OCI-LY7 (cell line): Measurements from ENCODE around the gene CEP112. TPM values are rescaled to one million over a fixed set of nuclear protein-coding genes. Genes with fewer than 3 reads are reported as not detected.

ENCODE experiments used
- BruUV-seq: library from RNA; stranded (reverse); fragments of 400-500 nt; replicated peaks from 2 replicates; lab custom pipeline; 2021; lab: Mats Ljungman, UMichigan
- CTCF ChIA-PET: fragments of 300-600 bp; sonication (Branson Sonifier 250); formaldehyde crosslinking; loops from one replicate; lab custom pipeline; 2022; ENCODE audit warnings: antibody characterized with exemption; ENCODE audit not compliant: unreplicated experiment; lab: Charles Lee
- POLR2A ChIA-PET: fragments of 300-600 bp; sonication (Branson Sonifier 250); formaldehyde crosslinking; loops from one replicate; lab custom pipeline; 2022; ENCODE audit warnings: antibody characterized with exemption; lab: Charles Lee
- DNase-seq: peaks from one replicate; pipeline ENCODE4 v3.0.0-alpha.2; 2015; ENCODE audit warnings: low spot score
- H2AFZ ChIP-seq: fragments of 200-600 bp; sonication (generic), shearing (Covaris generic); 2 replicates; pipeline ENCODE4 v1.6.1; 2014; ENCODE audit warnings: mild to moderate bottlenecking, antibody characterized with exemption, low read length, moderate library complexity
- H3K27ac ChIP-seq: fragments of 200-600 bp; sonication (generic); 2 replicates; pipeline ENCODE4 v1.5.1; 2014; ENCODE audit warnings: mixed run types, low read depth, mild to moderate bottlenecking, moderate library complexity, low read length, inconsistent platforms; ENCODE audit not compliant: poor library complexity, severe bottlenecking
- H3K36me3 ChIP-seq: fragments of 200-600 bp; sonication (generic); 2 replicates; pipeline ENCODE4 v1.6.1; 2014; ENCODE audit warnings: mild to moderate bottlenecking, antibody characterized with exemption, low read length, moderate library complexity, mixed read lengths; ENCODE audit not compliant: insufficient read depth
- H3K4me1 ChIP-seq: fragments of 200-600 bp; sonication (generic); 2 replicates; pipeline ENCODE4 v1.5.1; 2014; ENCODE audit warnings: mild to moderate bottlenecking, low read length; ENCODE audit not compliant: insufficient read depth, poor library complexity, severe bottlenecking
- H3K4me2 ChIP-seq: fragments of 200-600 bp; sonication (generic); 2 replicates; pipeline ENCODE4 v1.6.1; 2014; ENCODE audit warnings: mild to moderate bottlenecking, low read length
- H3K4me3 ChIP-seq: fragments of 200-600 bp; sonication (generic); 2 replicates; pipeline ENCODE4 v1.5.1; 2014; ENCODE audit warnings: mild to moderate bottlenecking, low read depth, low read length; ENCODE audit not compliant: poor library complexity, severe bottlenecking
- H3K79me2 ChIP-seq: fragments of 200-600 bp; sonication (generic); 2 replicates; pipeline ENCODE4 v1.6.1; 2016; ENCODE audit warnings: low read depth, mild to moderate bottlenecking, low read length, moderate library complexity, mixed read lengths; ENCODE audit not compliant: insufficient read depth
- H3K9me2 ChIP-seq: fragments of 200-600 bp; sonication (generic); 2 replicates; pipeline ENCODE4 v1.6.1; 2016; ENCODE audit warnings: mild to moderate bottlenecking, low read length, mixed read lengths; ENCODE audit not compliant: insufficient read depth
- H3K9me3 ChIP-seq: fragments of 200-600 bp; sonication (generic); 2 replicates; pipeline ENCODE4 v1.6.1; 2014; ENCODE audit warnings: mild to moderate bottlenecking, mixed run types, low read length, mixed read lengths
- H4K20me1 ChIP-seq: fragments of 200-600 bp; sonication (generic); 2 replicates; pipeline ENCODE4 v1.6.1; 2014; ENCODE audit warnings: mild to moderate bottlenecking, antibody characterized with exemption, low read length, moderate library complexity, mixed read lengths; ENCODE audit not compliant: insufficient read depth
- EZH2phosphoT487 ChIP-seq: fragments of 200-600 bp; sonication (generic); IDR thresholded peaks from 2 replicates; pipeline ENCODE4 v1.6.1; 2018; ENCODE audit warnings: low read depth, borderline replicate concordance, mild to moderate bottlenecking, mixed run types, antibody characterized with exemption, low read length, moderate library complexity, mixed read lengths
- intact Hi-C: fragments of 100-400 bp; cut with micrococcal nuclease; formaldehyde crosslinking; loops from one replicate; pipeline ENCODE4 v1.10.0; 2022; ENCODE audit not compliant: unreplicated experiment
- total RNA-seq, 2 experiments: library from RNA; depleted of rRNA in 1 of 2; stranded (reverse); fragments of >200 nt in 1 of 2; shearing (Covaris generic) in 1 of 2; gene quantifications; 2 replicates each; pipeline ENCODE4 v1.2.3, GENCODE V29; 2014 to 2022
- TF ChIP-seq, protein P1 (sequence below): fragments of 200-600 bp; sonication (generic); conservative IDR thresholded peaks from 2 replicates; pipeline ENCODE4 v1.5.1; 2014; ENCODE audit warnings: mild to moderate bottlenecking, antibody characterized with exemption, low read length, moderate library complexity, mixed read lengths

CEP112 gene
- total RNA-seq, 2 experiments from 2014 or later: 2.7 to 6.9 TPM

DNA sequence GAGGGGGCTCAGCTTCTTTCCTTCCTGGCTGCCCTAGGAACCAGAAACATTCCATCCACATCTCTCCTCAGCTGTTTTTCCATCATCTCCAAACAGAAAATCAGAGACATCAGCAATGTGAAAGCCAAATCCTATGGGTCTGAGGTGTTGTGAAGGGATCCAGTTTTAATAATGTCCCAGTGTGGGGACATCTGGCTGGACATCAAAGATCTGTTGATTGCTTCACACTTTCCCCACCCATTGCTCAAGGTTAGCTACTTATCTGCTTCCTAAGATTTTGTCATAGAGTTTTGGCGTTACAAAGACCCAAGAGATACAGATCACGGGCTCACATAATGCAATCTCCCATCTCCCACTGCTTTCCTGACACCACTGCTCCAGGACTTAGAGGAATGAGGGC, 582.6 kb downstream of the CEP112 start:
- Histone ChIP-seq H3K4me3 (no peak overlapping the region), H4K20me1 (no peaks in the 10 kb centered on the region), H3K36me3 (no peaks in the 10 kb centered on the region), H3K79me2 (no peaks in the 10 kb centered on the region), H3K9me2 (no peaks in the 10 kb centered on the region), H3K27ac (no peak overlapping the region), H3K4me2 (no peak overlapping the region), H3K9me3 (no peaks in the 10 kb centered on the region), H2AFZ (no peak overlapping the region), H3K4me1 (no peaks in the 10 kb centered on the region)
- ChIA-PET CTCF (interaction anchor here (1.2 kb wide), 1 partner anchor 314 kb away, joined by 3 read pairs; no protein-coding TSS in a partner anchor), POLR2A (no interaction called here)
- no TSS peak for BruUV-seq
- intact Hi-C loops: no loop called here
- TF ChIP-seq, protein P1, sequence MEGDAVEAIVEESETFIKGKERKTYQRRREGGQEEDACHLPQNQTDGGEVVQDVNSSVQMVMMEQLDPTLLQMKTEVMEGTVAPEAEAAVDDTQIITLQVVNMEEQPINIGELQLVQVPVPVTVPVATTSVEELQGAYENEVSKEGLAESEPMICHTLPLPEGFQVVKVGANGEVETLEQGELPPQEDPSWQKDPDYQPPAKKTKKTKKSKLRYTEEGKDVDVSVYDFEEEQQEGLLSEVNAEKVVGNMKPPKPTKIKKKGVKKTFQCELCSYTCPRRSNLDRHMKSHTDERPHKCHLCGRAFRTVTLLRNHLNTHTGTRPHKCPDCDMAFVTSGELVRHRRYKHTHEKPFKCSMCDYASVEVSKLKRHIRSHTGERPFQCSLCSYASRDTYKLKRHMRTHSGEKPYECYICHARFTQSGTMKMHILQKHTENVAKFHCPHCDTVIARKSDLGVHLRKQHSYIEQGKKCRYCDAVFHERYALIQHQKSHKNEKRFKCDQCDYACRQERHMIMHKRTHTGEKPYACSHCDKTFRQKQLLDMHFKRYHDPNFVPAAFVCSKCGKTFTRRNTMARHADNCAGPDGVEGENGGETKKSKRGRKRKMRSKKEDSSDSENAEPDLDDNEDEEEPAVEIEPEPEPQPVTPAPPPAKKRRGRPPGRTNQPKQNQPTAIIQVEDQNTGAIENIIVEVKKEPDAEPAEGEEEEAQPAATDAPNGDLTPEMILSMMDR: no peak
- TF ChIP-seq EZH2phosphoT487: no peak
- no peak for DNase-seq

DNA sequence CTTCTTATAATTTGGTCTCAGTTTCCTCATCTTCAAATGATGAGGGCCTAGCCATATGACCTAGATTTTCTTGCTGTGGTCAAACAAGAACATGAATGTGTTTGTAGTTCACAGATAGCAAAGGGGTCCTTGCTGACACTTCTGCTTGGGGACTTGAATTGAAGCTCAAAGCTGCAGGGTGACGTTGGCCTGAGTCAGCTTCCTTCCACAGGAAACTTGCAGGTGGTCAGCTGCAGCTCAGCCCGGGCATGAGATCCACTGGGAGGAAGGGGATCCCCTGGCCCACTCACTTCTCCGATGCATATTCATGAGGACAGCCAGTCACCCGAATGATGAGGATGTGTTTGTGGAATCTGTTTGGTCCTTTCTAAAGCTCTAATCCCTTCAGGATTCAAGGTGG, 587.9 kb downstream of the CEP112 start:
- TF ChIP-seq, protein P1: no peak
- TF ChIP-seq EZH2phosphoT487: no peak
- BruUV-seq: no TSS peak

DNA sequence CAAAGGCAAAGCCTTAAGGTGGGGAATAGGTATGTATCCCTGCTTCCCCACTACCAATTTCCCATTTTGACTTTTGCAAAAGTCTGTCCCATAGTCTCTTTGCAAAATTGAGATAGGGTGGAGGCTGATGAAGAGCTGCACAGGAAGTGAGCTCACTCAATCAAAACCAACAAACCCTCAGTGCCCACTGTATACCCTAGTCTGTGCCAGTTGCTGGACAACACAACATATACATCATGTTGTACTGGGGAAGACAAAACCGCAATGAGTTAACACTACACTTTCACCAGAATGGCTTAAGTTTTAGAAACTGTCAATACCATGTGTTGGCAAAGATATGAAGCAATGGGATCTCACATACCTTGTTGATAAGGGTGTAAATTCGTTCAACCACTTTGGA, 590.1 kb downstream of the CEP112 start:
- Histone ChIP-seq H3K79me2 (no peaks in the 10 kb centered on the region), H3K4me1 (no peaks in the 10 kb centered on the region), H3K4me3 (no peak overlapping the region), H3K36me3 (no peaks in the 10 kb centered on the region), H4K20me1 (no peaks in the 10 kb centered on the region), H2AFZ (no peak overlapping the region), H3K27ac (no peak overlapping the region), H3K9me2 (no peaks in the 10 kb centered on the region), H3K4me2 (no peak overlapping the region), H3K9me3 (no peaks in the 10 kb centered on the region)
- TF ChIP-seq, protein P1: no peak
- TF ChIP-seq EZH2phosphoT487: no peak
- BruUV-seq: no TSS peak
- DNase-seq: no peak
- ChIA-PET POLR2A (no interaction called here), CTCF (no interaction called here)
- intact Hi-C loops: no loop called here

More for the DNA sequence above, 587.9 kb downstream of the CEP112 start:
- DNase-seq: no peak
- Histone ChIP-seq H3K27ac (no peak overlapping the region), H3K9me3 (no peaks in the 10 kb centered on the region), H3K4me1 (no peaks in the 10 kb centered on the region), H3K36me3 (no peaks in the 10 kb centered on the region), H3K79me2 (no peaks in the 10 kb centered on the region), H3K4me2 (no peak overlapping the region), H3K4me3 (no peak overlapping the region), H2AFZ (no peak overlapping the region), H3K9me2 (no peaks in the 10 kb centered on the region), H4K20me1 (no peaks in the 10 kb centered on the region)
- intact Hi-C loops: no loop called here
- CTCF ChIA-PET: no interaction called here
- POLR2A ChIA-PET: interaction anchor here (1.2 kb wide), 1 partner anchor 17 kb away, joined by 3 read pairs; no protein-coding TSS in a partner anchor
